ENCODE results near the gene SNCAIP.

Gene SNCAIP

DNA sequence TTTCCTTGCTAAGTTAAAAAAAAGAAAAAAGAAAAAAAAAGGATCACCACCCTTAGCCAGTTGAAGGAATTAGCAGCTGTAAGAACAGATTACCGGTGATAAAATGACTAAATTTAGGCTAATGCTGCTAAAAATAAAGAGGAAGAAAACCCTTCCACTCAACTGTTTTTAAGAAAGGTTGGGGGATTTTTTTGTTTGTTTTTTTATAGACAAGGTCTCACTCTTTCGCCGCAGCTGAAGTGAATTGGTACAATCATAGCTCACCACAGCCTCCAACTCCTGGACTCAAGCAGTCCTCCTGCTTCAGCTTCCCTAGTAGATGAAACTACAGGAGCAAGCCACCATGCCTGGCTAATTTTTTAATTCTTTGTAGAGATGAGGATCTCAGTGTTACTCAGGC is 101.7 kb downstream of the SNCAIP start:
- TF ChIP-seq, protein P1, sequence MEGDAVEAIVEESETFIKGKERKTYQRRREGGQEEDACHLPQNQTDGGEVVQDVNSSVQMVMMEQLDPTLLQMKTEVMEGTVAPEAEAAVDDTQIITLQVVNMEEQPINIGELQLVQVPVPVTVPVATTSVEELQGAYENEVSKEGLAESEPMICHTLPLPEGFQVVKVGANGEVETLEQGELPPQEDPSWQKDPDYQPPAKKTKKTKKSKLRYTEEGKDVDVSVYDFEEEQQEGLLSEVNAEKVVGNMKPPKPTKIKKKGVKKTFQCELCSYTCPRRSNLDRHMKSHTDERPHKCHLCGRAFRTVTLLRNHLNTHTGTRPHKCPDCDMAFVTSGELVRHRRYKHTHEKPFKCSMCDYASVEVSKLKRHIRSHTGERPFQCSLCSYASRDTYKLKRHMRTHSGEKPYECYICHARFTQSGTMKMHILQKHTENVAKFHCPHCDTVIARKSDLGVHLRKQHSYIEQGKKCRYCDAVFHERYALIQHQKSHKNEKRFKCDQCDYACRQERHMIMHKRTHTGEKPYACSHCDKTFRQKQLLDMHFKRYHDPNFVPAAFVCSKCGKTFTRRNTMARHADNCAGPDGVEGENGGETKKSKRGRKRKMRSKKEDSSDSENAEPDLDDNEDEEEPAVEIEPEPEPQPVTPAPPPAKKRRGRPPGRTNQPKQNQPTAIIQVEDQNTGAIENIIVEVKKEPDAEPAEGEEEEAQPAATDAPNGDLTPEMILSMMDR (IDR thresholded peaks at IDR 0.05; ENCODE audit: insufficient read depth, low read length), result no peak
- TF ChIP-seq SPI1 (IDR thresholded peaks at IDR 0.05; ENCODE audit: borderline replicate concordance, low read depth) (no peak), GABPA (IDR thresholded peaks at IDR 0.05; ENCODE audit: low read depth) (no peak), POLR2AphosphoS5 (IDR thresholded peaks at IDR 0.05; ENCODE audit: low read depth) (no peak)
- TF ChIP-seq, protein P2, sequence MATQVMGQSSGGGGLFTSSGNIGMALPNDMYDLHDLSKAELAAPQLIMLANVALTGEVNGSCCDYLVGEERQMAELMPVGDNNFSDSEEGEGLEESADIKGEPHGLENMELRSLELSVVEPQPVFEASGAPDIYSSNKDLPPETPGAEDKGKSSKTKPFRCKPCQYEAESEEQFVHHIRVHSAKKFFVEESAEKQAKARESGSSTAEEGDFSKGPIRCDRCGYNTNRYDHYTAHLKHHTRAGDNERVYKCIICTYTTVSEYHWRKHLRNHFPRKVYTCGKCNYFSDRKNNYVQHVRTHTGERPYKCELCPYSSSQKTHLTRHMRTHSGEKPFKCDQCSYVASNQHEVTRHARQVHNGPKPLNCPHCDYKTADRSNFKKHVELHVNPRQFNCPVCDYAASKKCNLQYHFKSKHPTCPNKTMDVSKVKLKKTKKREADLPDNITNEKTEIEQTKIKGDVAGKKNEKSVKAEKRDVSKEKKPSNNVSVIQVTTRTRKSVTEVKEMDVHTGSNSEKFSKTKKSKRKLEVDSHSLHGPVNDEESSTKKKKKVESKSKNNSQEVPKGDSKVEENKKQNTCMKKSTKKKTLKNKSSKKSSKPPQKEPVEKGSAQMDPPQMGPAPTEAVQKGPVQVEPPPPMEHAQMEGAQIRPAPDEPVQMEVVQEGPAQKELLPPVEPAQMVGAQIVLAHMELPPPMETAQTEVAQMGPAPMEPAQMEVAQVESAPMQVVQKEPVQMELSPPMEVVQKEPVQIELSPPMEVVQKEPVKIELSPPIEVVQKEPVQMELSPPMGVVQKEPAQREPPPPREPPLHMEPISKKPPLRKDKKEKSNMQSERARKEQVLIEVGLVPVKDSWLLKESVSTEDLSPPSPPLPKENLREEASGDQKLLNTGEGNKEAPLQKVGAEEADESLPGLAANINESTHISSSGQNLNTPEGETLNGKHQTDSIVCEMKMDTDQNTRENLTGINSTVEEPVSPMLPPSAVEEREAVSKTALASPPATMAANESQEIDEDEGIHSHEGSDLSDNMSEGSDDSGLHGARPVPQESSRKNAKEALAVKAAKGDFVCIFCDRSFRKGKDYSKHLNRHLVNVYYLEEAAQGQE (IDR thresholded peaks at IDR 0.05; ENCODE audit: insufficient replicate concordance, low read depth), result no peak
- no peak overlapping the region for H3K27ac ChIP-seq (replicated peaks)
- H3K27me3 ChIP-seq (ENCODE audit: insufficient read depth, poor library complexity, severe bottlenecking), result no peaks in the 10 kb centered on the region
- no peak for DNase-seq (ENCODE audit: low read depth in 1 of 2, low spot score in 1 of 2)
- no peak overlapping the region for H3K4me3 ChIP-seq (replicated peaks; ENCODE audit: insufficient read depth, low read length)

DNA sequence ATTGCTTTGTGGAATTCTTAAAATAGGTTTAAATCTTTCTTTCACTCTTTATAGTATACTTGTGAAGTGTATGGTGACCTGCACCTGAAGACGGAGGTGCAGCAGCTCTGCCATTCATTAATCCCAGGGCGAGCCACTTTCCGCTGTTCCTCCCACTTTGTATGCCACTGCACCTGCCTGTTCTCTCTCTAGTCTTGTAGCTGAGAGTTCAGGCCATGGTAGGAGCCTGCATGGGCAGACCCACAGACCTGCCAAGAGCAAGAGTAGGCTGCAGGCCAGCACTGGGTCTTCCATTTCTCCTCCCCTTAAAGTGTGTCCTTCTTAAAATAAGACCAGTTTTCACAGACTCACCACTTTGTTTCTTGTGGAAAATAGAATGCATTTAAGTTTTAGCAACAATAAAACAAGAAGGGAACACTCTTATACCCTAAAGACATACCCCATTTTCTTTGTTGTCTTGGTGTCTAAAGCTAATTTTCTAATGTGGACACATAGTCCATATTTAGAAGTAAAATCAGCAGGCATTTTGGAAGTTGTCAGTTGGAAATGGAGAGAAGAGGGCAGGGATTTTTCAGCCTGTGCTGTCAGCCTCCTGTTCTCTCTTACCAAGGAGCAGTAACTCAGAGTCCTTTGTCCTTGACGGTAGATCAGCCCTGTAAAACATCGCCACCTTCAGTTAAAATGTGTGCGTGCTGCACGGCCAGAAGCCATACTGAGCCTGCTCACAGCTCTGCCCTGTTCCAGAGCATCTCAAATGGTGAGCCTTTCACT is 103.2 kb downstream of the SNCAIP start:
- TF ChIP-seq, protein P2 (IDR thresholded peaks at IDR 0.05; ENCODE audit: insufficient replicate concordance, low read depth), result no peak
- TF ChIP-seq, protein P1 (IDR thresholded peaks at IDR 0.05; ENCODE audit: insufficient read depth, low read length), result peak; percentile 5
- Histone ChIP-seq H3K27me3 (ENCODE audit: insufficient read depth, poor library complexity, severe bottlenecking) (no peaks in the 10 kb centered on the region), H3K4me3 (replicated peaks; ENCODE audit: insufficient read depth, low read length) (no peak overlapping the region), H3K27ac (replicated peaks) (no peak overlapping the region)
- DNase-seq (ENCODE audit: low read depth in 1 of 2, low spot score in 1 of 2), result peak in 1 of 2 experiments; percentile 20

DNA sequence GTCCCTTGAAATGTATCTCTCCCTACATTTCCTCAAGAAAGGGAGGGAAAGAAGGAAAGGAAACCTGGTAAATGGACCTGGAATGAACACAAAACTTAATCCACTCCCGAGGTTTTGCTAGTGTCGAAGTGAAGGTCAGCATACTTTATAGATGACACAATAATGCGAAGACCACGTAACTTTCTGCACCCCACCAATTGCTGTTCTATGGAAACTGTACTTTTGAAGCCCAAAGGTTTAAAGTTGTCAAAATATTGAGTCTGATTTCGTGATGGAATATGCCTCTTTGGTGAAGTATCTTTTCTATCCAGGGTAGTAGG is 103.7 kb downstream of the SNCAIP start:
- no peak for DNase-seq (ENCODE audit: low read depth in 1 of 2, low spot score in 1 of 2)
- Histone ChIP-seq H3K27me3 (ENCODE audit: insufficient read depth, poor library complexity, severe bottlenecking) (no peaks in the 10 kb centered on the region), H3K4me3 (replicated peaks; ENCODE audit: insufficient read depth, low read length) (no peak overlapping the region), H3K27ac (replicated peaks) (no peak overlapping the region)
- TF ChIP-seq, protein P1 (IDR thresholded peaks at IDR 0.05; ENCODE audit: insufficient read depth, low read length), result no peak
- no peak for TF ChIP-seq SPI1 (IDR thresholded peaks at IDR 0.05; ENCODE audit: borderline replicate concordance, low read depth)
- no peak for TF ChIP-seq GABPA (IDR thresholded peaks at IDR 0.05; ENCODE audit: low read depth)
- TF ChIP-seq, protein P2 (IDR thresholded peaks at IDR 0.05; ENCODE audit: insufficient replicate concordance, low read depth), result no peak
- no peak for TF ChIP-seq POLR2AphosphoS5 (IDR thresholded peaks at IDR 0.05; ENCODE audit: low read depth)
